HG03280 (cell line): Measurements from ENCODE around the gene CDRT4.

Source experiments
- ATAC-seq: cut with Tn5 transposase; IDR thresholded peaks from one replicate; pipeline ENCODE4 v1.9.1; 2021; ENCODE audit warnings: mild to moderate bottlenecking, moderate library complexity; ENCODE audit not compliant: unreplicated experiment

The CDRT4 gene

DNA sequence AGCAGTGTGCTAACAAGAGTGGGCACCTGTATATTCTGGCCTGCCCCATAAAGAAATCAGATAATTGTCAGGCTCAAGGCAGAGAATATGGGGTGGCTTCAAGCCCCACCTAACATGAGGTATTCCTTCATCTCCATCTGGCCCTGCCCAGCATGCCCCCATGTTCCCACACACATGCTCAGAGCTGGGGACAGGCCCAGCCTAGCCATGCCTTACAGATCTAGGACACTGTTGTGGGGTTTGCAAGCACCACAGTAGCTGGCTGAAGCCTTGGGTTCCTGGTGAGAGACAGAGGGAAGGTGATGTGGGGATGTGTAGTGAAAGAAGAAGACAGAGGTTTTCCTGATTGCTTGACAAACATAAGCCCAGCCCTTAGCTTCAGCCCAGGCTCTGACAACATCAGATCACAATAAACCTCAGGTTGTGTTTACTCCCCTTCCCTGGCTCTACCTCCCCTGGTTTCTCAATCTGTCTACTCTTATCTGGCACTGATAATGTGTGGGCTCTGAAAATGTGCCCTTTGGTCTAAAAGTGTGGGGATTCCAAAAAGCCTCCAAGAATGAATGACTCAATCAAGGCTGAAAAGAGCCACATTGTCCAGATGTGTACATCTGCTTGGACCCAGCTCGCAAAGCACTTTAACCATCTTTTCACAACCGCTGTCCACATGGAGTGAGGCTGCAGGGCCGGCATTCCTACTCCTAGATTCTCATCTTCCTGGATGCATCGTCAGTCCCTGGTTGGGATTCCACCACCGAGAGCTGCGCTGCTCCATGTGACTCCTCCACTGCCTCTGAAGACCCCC, 34.4 kb downstream of the CDRT4 start:
- ATAC-seq, result no peak

DNA sequence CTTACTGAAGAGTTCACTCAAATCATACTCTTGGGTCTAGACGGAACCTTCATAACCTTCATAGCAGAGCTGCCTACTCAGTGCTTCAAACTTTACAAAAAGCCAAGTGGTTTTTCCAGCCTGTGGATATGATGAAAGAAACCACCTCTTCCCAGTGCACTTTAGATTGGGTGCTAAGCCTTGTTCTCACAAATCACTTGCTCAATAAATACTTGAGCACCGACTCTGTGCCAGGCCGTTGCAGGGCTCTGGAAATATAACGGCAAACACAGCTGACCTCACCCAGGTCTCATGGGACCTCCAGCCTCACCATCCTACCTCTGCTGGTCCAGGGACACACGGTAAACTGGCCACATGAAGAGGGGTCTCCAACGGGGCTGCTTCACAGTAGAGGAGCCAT, 35.7 kb downstream of the CDRT4 start:
- no peak for ATAC-seq

DNA sequence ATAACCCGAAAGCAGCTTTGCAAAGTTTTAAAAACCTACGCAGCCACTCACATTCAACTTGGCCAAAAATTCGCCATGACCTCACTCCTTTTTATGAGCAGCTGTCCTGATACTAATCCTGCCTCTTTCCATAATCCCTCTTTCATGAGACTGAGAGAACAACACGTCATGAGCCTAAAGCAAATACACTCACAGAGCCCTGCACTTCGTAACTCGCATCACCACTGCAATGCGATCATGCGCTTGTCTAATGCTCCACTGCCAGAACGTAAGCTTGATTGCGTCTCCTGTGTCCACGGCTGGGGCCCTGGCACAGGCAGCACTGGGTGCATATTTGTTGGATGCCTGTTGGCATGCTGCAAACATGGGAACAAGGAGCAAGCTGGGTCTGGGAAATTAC, 36.2 kb downstream of the CDRT4 start:
- ATAC-seq, result no peak

DNA sequence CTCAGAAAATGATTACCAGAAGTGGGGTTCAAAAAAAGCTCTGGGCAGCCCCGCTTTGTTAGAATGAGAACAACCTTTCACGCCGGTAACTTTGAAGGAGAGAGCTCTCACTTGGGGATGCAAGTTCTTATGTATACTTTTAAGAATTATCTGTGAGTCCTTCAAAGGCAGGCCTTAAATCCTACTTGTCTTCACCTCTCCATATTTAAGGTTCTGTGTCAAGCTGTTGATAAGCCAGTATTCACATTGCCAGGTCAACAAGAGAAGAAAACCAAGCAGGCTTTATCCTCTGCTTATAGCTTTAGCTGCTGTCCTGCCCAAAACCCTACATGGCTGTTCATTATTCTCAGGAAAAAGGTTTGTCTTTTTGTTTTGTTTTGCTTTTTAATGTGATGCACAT, 42.9 kb downstream of the CDRT4 start:
- no peak for ATAC-seq

DNA sequence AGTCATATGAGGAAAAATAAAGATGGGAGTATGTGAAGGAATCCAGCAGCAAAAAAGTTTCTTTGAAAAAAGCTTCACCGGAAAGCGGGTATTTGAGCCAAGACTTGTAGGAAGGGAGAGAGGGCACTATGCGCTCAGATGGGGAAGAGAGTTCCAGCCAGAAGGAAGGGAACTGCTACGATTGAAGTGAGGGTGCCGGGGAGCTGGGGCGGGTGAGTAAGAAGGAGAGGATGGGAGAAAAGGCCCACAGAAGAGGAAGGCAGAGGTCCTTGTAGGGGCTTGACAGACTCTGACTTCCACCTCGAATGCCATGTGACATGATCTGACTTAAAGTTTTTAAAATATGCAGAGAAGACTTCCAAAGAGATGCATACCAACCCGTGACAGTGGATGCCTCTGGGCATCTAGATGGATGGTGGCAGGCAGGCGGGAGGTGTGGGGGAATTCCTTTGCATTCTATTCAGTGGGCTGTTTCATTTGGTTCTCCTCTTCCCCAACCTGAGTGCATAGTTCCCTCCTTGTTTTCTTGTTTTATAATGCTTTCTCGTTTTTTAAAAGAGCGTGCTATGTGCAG, 44.9 kb downstream of the CDRT4 start:
- ATAC-seq, result no peak

DNA sequence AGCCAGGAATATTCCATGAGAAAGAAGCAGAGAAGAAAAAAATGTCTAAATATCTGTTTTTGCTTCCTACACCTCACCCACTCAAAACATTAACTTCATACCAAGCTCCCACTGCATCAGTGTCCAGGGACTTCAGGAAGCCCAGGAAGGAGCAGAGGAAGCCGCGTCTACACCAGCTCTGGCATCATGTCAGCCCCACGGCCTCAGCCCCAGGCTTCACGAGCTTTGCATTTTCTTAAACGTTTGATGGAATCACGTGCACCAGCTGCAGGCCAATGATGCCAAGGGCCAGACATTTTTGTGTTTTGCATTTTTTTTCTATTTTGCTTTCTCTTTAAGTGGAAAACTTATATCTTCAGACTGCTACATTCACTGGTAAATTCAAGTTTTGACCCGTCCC, 48.6 kb downstream of the CDRT4 start:
- no peak for ATAC-seq

DNA sequence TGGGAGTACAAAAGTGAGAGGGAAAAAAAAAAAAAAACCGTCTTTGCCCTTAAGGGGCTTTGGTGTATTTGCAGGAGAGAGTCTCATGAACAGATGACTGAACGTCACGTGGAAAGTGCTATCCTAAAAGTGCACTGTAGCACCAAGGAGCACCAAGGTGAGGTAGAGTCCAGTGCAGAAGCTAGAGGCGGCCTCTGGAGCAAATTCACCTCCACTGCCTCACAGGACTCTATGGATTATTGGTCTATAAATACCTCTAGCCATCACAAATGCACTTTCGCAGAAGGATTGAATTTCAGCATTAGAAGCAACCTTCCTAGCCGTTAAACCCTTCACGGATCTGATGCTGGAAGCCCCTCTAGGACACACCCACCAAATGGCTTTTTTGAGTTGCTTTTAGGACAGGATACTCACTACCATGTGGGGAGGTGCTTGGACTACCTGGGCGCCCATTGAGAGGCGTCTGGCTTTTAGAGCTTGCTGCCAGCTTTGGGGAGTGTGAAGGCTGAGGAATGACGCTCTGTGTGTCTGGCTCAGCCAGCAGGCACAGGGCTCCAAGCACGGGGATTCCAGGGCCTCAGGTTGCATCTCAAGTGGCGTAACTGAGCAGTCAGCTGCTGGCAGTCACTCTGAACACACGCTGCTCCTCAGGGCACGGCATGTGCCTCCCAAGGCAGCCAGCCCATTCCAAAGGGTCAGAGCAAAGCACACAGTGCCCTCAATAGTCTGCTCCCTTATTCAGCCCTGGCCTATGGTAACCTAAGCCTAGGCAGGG, 52.7 kb downstream of the CDRT4 start:
- ATAC-seq, result no peak

DNA sequence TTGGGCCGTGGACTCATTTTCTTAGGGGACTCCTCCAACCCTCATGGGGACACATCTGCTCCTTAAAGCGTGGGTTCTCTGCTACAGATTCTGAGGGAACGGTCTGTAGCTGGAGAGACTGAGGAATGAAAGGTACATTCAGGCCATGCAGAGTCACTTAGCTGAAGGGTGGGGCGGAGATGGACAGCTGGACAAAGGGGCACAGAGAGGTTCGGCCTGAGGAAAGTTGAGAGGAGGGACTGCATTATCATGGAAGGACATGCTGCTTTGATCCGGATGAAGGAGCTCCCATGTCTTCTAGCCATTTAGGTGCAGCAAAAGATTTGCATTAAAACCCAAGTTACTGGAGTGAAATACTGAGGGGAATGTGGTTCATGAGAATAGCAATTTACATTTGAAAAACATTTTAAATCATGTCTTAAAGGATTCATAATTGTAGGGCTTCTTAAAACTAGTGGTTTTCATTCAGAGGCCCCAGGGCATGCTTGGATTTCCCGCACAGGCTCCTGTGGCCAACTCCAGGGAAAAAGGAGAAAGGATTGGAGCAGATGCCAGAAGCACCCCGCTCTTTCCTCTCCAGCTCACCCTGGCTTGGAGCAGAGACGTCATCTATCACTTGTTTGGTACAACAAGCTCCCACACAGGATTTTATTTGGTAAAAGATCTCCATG, 54.2 kb downstream of the CDRT4 start:
- no peak for ATAC-seq

DNA sequence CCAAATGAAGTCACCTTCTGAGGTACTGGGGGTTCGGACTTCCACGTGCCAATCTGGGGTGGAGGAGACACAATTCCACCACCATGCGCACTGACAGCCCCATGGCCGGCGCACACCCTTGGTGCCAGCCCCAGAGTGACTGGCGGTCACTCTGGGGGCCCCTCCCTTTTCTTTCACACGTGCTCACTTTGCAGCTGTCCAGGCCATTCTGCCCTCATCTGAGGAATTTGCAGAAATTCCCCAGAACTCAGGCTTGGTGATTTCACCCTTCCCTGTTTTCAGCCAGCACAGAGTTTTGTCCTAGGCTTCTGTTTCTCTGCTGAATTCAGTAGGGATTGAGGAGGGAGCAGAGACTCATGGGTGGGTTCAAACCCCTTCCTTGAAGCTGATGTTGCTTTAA, 54.8 kb downstream of the CDRT4 start:
- no peak for ATAC-seq

DNA sequence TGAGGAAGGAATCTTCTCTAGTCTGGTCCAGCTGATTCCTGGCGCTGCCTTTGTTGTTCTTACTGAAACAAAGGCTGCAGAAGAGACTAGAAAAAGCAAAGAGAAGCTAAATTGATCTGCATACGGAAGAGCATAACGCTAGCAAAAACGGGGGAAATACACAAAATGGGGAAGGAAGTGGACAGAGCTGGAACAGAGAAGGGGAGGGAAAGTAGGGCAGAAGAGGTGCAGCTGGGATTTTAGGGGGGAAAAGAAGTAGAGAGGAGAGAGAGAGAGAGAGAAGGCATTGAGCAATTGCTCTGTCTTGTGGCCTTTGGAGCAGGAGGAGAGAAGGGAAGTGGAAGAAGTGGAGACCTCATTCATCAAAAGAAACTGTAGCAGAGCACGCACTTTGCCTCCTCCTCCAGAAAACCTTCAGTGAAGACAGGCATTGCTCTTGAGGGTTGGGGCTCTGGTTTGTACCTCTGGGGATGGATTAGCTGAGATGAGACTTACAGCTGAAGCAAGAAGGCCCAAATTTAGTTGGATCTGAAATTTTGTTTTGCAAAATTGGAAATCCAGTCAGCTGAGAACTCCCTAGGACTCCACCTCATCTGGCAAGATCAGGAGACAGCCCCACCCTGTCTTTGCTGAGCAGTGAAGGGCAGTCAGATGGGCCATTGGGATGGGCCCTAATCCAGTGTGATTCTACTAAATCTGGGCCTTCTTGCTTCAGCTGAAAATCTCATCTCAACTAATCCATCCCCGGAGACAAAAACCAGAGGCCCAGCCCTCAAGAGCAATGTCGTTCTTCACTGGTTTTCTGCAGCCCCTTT, 55.8 kb downstream of the CDRT4 start:
- no peak for ATAC-seq

DNA sequence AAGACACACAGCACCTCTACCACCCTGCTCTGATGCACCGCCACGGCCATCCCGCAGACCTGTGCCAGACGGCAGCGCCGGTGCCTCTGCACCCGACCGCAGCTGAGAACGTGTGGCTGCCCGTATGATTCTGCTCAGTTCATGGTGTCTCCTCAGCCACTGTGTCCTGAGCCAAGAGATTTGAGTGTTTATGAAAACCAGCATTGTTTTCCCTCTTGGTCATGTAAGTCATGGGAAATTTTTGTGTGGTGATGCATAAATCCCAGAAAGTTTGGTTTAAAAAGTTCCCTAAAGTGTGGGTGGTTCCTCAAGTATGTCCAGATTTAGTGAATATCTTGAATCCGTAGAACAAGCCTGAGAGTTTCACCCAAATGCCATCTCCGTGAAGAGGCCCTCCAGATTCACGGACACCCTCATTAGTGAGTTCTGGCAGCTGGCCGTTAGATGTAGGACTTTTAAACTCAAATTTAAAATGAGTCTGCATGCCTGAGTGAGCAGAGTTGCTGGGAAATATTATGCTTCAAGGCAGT, 57.6 kb downstream of the CDRT4 start:
- no peak for ATAC-seq

DNA sequence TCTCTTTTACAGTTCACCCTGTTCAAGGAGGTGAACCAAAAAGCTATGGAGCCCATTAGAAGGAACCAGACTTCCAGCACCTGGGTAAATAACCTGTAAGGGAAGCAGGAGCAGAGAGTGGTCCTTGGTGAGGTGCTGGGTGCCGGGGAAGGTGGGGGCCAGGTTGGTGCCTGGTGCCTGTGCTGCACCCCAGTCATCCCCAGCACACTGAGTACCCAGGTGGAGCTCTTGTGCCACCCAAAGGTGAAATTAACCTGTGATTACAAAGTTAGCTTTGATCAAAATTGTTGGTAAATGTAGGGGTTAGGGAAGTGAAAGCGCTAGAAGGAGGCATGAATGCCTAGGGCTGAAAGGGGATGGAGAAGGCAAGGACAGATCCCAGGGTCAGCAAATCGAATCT, 58.6 kb downstream of the CDRT4 start:
- no peak for ATAC-seq

DNA sequence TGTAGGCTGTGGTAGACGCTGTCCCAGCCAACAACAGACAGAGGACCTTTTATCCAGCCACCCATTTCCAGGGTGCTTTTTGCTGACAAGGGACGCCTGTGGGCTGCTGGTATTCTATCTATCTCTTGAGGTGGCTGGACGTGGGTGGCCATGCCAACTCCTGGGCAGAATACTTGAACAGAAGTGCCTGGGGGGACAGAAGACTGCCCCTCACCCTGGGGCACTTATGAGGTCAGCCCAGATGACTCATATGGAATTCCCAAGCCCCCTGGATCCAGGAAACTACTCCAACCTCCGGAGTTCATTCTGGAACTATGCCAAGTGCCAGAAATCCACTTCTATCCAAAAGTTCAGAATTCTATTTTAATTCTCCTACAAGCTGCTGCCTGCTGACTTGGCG, 61.3 kb downstream of the CDRT4 start:
- no peak for ATAC-seq

DNA sequence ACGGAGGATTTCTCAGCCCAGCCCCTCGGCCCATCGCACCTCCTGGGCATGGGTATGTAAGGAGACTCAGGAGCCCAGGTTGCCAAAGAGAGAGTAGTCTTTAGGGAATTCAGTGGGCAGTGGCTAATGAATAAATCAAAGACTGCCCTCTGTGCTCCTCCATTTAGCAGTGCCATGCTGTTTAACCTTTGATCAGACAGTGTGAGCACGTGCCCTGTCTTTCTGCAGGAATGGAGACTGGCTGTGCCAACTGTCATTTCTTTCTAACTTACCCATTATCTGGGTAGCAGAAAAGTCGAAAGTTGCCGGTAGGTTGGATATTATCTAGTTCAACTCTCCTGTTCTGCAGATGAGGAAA, 62.4 kb downstream of the CDRT4 start:
- no peak for ATAC-seq

DNA sequence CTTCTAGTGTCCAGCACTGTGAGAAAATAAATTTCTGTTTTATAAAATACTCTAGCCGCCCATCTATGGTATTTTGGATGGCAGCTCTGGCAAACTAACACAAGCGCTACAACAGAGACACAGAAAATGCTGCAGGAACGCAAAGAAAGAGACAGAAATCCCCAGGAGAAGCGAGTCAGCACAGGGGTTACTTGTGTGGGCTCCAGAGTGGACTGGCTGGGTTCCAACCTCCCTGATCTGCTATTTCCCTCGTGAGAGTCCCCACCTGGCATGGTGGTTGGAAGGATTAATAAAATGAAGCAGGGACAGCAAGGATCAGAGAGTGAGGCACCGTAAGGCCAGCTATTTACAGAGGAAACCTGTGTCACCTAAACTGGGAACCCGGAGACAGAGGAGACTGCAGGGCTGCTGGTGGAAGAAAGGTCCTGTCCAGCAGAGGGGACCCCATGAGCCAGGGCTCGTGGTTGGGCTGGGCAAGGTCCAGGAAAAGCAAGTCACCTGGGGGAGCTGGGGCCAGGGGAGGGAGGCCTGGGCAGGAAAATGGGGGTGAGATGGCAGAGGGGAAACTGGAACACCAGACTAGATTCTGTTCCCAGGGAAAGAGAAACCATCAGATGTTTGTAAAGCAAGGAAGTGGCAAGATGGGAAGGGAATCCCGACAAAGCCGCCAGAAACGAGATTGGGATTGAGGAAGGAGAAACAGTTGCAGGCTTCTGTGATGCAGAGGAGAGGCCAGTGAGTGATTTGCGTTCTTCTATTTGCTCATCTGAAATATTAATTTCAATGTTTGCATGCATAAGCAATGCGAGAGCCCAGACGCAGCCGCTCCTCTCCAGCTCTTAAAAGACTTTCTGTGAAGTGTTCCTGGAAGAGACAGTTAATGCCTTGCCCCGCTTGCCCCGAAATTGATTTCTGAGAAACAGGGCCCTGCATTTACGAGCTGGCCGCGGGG, 63.0 kb downstream of the CDRT4 start:
- no peak for ATAC-seq

DNA sequence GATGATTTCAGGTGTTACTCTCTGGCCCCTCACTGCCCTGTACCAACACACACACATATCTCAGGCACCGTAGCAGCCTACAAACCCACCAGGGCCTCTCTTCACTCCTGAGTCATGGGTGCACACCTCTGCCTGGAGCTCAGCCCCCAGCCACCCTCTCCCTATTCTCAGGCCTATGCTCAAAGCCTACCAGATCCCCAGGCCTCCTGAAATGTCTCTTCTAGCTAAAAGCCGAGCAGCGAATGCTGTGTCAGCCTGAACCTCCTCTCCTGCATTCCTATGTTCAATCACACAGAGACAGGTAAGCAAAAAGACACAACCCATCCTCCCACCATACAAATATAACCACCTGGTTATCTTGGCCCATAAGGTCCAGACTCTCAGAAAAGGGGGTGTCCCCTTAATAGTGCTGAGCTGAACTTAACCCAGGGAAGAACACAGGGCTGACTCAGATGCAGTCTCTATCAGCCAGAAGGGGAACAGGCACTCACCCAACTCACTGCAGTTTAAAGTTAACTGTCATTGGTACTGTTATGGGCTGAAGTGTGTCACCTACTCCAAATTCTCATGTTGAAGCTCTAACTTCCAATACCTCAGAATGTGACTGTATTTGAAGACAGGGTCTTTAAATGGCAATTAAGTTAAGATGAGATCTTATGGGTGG, 64.0 kb downstream of the CDRT4 start:
- no peak for ATAC-seq

DNA sequence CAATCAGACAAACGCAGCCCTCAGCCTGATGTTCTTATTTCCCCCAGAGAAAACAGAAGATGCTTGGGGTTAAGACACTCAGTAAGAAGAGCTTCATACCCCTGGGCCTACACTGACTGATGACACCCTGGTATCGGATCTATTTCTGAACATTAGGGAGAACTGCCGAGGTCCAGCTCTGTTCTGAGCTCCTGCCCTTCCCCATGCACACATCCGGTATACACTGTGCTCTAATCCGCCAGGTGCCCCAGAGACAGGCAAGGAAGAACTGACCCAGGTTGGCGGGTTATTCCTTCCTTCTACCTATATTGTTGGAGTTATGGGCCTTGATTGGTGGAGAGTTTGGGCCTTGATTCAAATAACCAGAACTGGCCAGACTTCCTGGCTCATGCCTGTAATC, 68.0 kb downstream of the CDRT4 start:
- ATAC-seq, result no peak

DNA sequence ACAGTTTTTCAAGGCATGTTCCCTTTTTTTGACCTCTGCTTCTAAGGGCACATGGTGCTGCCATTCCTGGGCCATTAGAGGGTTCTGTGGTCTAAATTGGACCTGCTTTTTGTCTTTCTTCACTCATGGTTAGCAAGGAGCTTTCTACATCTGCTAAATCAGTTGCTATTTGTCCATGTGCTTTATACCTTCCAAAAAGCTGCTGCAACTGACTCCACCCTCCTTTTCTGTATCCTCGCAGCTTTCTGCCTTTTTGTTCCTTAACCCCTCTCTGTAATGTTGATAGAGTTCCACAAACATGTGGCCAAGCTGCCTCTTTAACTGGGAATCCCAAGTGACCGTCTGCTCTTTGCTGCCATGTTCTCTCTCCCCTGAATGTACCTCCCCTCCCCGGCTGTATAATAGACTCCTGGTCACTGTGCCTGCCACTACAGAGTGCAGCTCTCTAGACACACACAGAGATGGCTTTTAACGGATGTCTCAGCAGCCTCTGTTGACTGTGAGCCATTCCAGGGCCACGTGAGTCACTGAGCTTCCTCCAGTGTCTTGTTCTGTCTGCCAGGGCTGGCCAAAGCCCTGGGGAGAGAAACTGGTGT, 68.6 kb downstream of the CDRT4 start:
- no peak for ATAC-seq

DNA sequence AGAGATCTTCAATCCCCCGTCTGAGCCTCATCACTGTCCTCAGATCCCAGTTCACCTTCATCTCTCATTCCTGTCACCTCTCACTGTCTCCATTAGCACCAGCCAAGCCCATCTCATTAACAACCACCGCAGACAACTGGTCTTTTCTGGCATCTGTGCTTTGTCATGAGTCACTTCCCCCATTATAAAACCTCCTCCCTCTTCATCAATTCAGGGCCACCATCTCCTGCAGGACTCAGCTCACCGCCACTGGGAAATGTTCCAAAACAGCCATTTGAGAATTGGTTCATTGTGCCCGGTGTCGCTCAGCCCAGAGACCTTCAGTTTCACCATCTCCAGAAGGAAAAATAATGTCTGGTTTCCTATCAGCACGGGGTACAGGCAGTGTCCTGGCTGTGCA, 69.1 kb downstream of the CDRT4 start:
- no peak for ATAC-seq
